Loucy (cell line): ENCODE results near the gene SLC25A18.

Experiments used
- H2AFZ ChIP-seq: fragments of 200-600 bp; sonication (generic); 2 replicates; pipeline ENCODE4 v1.6.0; 2016; ENCODE audit warnings: antibody characterized with exemption, mild to moderate bottlenecking, low read length, moderate library complexity
- H3F3A ChIP-seq: fragments of 200-600 bp; 2 replicates; pipeline ENCODE4 v1.6.0; 2016; ENCODE audit warnings: antibody characterized with exemption, low read depth, mild to moderate bottlenecking
- H3K27me3 ChIP-seq: fragments of 200-600 bp; sonication (generic); 2 replicates; pipeline ENCODE4 v1.6.1; 2014; ENCODE audit warnings: low read length, mild to moderate bottlenecking; ENCODE audit not compliant: insufficient read depth, poor library complexity, severe bottlenecking
- H3K36me3 ChIP-seq: fragments of 200-600 bp; sonication (generic); 2 replicates; pipeline ENCODE4 v1.6.1; 2016; ENCODE audit warnings: low read length; ENCODE audit not compliant: insufficient read depth
- H3K4me1 ChIP-seq: fragments of 200-600 bp; sonication (generic); 2 replicates; pipeline ENCODE4 v1.5.1; 2014; ENCODE audit warnings: low read length, mild to moderate bottlenecking; ENCODE audit not compliant: insufficient read depth, poor library complexity, severe bottlenecking
- H3K4me2 ChIP-seq: fragments of 200-600 bp; sonication (generic); 2 replicates; pipeline ENCODE4 v1.6.0; 2014; ENCODE audit warnings: antibody characterized with exemption, low read length, low read depth, mild to moderate bottlenecking; ENCODE audit not compliant: poor library complexity, severe bottlenecking
- H3K4me3 ChIP-seq: fragments of 200-600 bp; sonication (generic); 2 replicates; pipeline ENCODE4 v1.5.1; 2014; ENCODE audit warnings: low read length, mild to moderate bottlenecking, mixed read lengths; ENCODE audit not compliant: poor library complexity, severe bottlenecking
- H3K79me2 ChIP-seq: fragments of 200-600 bp; sonication (generic); 2 replicates; pipeline ENCODE4 v1.6.1; 2014; ENCODE audit warnings: low read length; ENCODE audit not compliant: insufficient read depth
- H3K9ac ChIP-seq: fragments of 200-600 bp; sonication (generic); 2 replicates; pipeline ENCODE4 v1.6.0; 2014; ENCODE audit warnings: mild to moderate bottlenecking, low read depth, low read length, moderate library complexity; ENCODE audit not compliant: poor library complexity, severe bottlenecking
- H3K9me2 ChIP-seq: fragments of 200-600 bp; sonication (generic); replicated peaks from 2 replicates; pipeline ENCODE4 v1.6.1; 2016; ENCODE audit warnings: low read depth, low read length, mixed read lengths
- H3K9me3 ChIP-seq: fragments of 200-600 bp; sonication (generic); 2 replicates; pipeline ENCODE4 v1.6.1; 2014; ENCODE audit warnings: mild to moderate bottlenecking, antibody characterized with exemption, low read length, low read depth; ENCODE audit not compliant: insufficient read depth
- H4K20me1 ChIP-seq: fragments of 200-600 bp; sonication (generic); 2 replicates; pipeline ENCODE4 v1.6.0; 2014; ENCODE audit warnings: antibody characterized with exemption, low read length, mild to moderate bottlenecking; ENCODE audit not compliant: insufficient read depth, poor library complexity, severe bottlenecking
- EZH2phosphoT487 ChIP-seq: fragments of 200-600 bp; IDR thresholded peaks from 2 replicates; pipeline ENCODE4 v1.6.1; 2018; ENCODE audit warnings: antibody characterized with exemption, mild to moderate bottlenecking, moderate library complexity, borderline replicate concordance
- TF ChIP-seq, protein P1 (sequence below): fragments of 200-600 bp; sonication (generic); conservative IDR thresholded peaks from 2 replicates; pipeline ENCODE4 v1.5.1; 2014; ENCODE audit warnings: mild to moderate bottlenecking, antibody characterized with exemption, low read length

Gene SLC25A18

DNA sequence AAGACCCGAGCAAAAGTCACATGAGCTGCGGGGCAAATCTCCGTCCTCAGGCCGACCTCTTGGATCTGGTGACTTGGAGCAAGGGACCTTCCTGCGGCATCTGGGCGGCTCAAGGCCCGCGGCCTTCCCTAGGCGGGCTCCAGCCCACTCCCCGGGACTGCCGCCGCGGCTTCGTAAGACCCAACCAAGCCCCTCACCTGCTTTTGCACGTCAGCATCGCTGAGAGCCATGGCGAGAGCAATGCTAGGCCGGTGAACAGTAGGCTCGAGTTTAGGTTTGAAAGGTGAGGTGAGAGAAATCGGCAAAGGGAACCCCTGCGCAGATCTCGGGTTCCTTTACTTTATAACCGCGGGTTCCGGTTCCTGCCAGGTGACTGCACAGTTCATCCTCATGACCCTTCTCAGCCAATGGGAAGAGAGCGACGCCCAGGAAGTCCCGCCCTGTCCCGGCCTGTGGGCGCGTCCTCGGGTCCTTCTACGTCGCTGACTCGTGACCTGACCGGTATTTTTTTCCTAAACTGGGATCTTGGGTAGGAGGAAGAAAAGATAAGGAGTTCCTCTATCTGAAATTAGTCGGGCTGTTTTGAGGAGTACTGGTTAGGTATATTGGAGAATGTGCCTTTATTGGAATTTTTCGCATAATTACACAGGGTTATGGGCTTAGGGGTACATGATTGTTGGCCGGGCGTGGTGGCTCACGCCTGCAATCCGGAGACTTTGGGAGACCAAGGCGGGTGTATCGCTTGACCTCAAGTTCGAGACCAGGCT lies 65.3 kb downstream of the SLC25A18 start, which contains the start of gene ATP6V1E1:
Gene ATP6V1E1, minus strand, starts transcription at position 344 of the 767 bp plus-strand sequence. Its CDS starts 114 bp downstream, at position 230.
- no peaks in the 10 kb centered on the region for H3K27me3 ChIP-seq
- H3K4me3 ChIP-seq: peak within 1 kb of the TSS; percentile 99
- no peaks in the 10 kb centered on the region for H3F3A ChIP-seq
- no peaks in the 10 kb centered on the region for H3K9me2 ChIP-seq
- H2AFZ ChIP-seq: peak within 1 kb of the TSS; percentile 96
- no peaks in the 10 kb centered on the region for H3K9me3 ChIP-seq
- H3K4me2 ChIP-seq: peak within 1 kb of the TSS; percentile 92
- no peak for TF ChIP-seq EZH2phosphoT487
- TF ChIP-seq, protein P1, sequence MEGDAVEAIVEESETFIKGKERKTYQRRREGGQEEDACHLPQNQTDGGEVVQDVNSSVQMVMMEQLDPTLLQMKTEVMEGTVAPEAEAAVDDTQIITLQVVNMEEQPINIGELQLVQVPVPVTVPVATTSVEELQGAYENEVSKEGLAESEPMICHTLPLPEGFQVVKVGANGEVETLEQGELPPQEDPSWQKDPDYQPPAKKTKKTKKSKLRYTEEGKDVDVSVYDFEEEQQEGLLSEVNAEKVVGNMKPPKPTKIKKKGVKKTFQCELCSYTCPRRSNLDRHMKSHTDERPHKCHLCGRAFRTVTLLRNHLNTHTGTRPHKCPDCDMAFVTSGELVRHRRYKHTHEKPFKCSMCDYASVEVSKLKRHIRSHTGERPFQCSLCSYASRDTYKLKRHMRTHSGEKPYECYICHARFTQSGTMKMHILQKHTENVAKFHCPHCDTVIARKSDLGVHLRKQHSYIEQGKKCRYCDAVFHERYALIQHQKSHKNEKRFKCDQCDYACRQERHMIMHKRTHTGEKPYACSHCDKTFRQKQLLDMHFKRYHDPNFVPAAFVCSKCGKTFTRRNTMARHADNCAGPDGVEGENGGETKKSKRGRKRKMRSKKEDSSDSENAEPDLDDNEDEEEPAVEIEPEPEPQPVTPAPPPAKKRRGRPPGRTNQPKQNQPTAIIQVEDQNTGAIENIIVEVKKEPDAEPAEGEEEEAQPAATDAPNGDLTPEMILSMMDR: no peak
- H3K9ac ChIP-seq: peak within 1 kb of the TSS; percentile 86
- peaks cover 13% of the 10 kb centered on the region for H4K20me1 ChIP-seq
- no peaks in the 10 kb centered on the region for H3K36me3 ChIP-seq
- H3K4me1 ChIP-seq: peaks cover 8% of the 10 kb centered on the region
- peaks cover 50% of the 10 kb centered on the region for H3K79me2 ChIP-seq

DNA sequence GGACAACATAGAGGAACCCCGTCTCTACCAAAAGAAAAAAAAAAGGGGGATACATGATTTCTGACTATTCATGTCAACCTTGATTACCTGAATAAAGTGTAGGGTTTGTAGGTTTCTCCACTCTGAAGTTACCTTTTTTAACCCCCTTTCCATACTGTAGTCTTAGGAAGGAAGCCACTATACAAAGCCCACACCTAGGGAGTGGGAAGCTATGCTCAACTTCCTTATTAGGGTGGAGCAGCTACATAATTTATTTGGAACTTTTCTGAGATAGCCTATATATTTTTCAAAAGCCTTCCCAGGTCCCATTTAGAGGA lies 65.8 kb downstream of the SLC25A18 start:
- no peaks in the 10 kb centered on the region for H3K9me2 ChIP-seq
- peak overlapping the region; percentile 92 for H3K4me2 ChIP-seq
- H2AFZ ChIP-seq: peak overlapping the region; percentile 96
- H3K9me3 ChIP-seq: no peaks in the 10 kb centered on the region
- H3K9ac ChIP-seq: peak overlapping the region; percentile 86
- no peaks in the 10 kb centered on the region for H3K36me3 ChIP-seq
- TF ChIP-seq EZH2phosphoT487: no peak
- TF ChIP-seq, protein P1: no peak
- H3K79me2 ChIP-seq: peaks cover 45% of the 10 kb centered on the region
- peak overlapping the region; percentile 99 for H3K4me3 ChIP-seq
- no peaks in the 10 kb centered on the region for H3K27me3 ChIP-seq
- H3F3A ChIP-seq: no peaks in the 10 kb centered on the region
- H3K4me1 ChIP-seq: peaks cover 8% of the 10 kb centered on the region
- H4K20me1 ChIP-seq: peaks cover 13% of the 10 kb centered on the region

DNA sequence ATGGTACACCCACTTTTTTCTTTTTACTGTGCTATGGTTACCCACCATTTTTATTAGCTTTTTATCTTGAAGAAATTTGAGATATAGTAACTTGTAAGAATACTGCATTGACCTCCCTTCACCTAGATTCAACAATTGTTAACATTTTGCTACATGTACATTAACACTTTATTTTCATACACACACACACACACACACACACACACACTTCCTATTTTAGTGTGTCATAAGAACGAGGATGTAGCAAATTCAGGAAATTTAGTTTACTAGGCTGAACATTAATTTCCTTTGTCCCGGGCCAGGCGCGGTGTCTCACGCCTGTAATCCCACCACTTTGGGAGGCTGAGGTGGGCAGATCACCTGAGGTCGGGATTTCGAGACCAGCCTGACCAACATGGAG lies 66.3 kb downstream of the SLC25A18 start:
- Histone ChIP-seq H3K4me2 (peak overlapping the region; percentile 92), H3K36me3 (no peaks in the 10 kb centered on the region), H2AFZ (no peak overlapping the region), H3F3A (no peaks in the 10 kb centered on the region), H3K4me1 (peaks cover 8% of the 10 kb centered on the region), H3K9ac (peak overlapping the region; percentile 86), H3K27me3 (no peaks in the 10 kb centered on the region), H4K20me1 (peaks cover 13% of the 10 kb centered on the region), H3K9me3 (no peaks in the 10 kb centered on the region), H3K9me2 (no peaks in the 10 kb centered on the region), H3K79me2 (peaks cover 42% of the 10 kb centered on the region), H3K4me3 (peak overlapping the region; percentile 99)
- TF ChIP-seq, protein P1: no peak
- TF ChIP-seq EZH2phosphoT487: no peak
